COR-L47 (cell line): ENCODE measurements around the gene UBE2G2.

Experiments
- DNase-seq: peaks from one replicate; lab custom pipeline; 2025; lab: John Stamatoyannopoulos, UW

UBE2G2 gene

DNA sequence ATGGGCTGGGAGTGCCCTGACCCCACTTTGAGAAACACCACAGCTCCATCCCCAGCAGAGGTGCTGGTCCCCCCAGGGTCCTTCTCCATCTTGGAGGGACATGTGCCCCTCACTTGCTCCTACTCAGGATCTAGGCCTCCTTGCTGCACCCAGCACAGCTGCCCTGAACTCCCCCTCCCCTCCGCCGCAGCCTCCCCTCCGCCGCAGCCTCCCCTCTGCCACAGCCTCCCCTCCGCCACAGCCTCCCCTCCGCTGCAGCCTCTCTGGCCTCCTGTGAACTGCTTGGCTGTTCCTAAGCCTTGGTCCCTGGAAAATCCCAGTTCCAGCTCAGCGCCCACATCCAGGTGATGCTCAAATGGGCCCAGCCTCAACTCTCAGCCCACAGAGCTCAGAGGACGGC, 74.3 kb downstream of the UBE2G2 start:
- no peak for DNase-seq

DNA sequence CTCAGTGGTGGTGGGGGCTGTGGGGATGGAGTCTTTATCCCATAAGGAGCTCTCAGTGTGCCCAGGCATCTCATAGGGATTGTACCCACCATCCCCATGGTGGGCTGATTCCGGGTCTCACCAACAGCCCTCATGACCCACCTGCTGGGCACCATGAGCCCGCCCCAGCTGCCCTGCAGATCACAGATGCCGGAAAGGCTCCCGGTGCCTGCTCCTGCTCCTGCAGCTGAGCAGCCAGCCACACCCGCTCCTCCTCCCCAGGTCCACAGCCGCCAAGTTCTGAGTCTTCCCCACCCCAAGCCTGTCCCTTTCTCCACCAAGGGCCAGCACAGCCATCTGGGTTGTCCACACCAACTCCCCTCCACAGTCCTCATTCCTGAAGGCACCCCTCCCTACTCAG, 74.8 kb downstream of the UBE2G2 start:
- DNase-seq, result no peak

DNA sequence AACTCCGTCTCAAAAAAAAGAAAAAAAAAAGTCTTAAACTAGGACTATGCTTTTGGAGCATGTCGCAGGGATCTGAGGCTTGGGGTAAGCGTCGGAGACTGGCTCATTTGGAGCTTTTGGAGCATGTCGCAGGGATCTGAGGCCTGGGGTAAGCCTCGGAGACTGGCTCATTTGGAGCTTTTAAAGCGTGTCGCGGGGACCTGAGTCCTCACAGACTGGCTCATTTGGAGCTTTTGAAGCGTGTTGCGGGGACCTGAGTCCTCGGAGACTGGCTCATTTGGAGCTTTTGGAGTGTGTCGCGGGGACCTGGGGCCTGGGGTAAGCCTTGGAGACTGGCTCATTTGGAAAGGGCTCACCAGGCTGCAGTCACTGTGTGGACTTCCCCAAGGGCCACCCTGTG, 76.7 kb downstream of the UBE2G2 start:
- no peak for DNase-seq

DNA sequence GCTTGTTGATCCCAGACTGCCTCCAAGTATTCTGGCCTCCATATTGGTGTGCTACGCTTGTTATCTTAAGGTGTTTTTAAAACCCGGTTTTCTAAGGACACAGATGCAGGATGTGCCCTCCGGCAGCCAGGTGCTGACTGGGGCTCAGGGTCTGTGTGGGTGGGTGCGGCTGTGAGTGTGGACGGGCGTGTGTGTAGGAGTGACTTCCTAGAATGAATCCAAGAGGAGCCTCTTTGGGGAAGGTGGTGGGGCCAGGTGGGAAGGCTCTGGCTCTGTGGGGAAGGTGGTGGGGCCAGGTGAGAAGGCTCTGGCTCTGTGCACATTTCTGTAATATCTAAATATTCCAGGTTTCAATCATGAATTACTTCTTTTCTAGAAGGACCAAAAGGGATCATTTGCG, 77.4 kb downstream of the UBE2G2 start:
- no peak for DNase-seq

- DNase-seq, result no peak
These were observed 78.2 kb downstream of the UBE2G2 start for GRCh38 chr21:44723177-44724131.

GRCh38 chr21:44722731-44723130, 78.9 kb downstream of the UBE2G2 start:
- no peak for DNase-seq

GRCh38 chr21:44720170-44720569, 81.5 kb downstream of the UBE2G2 start:
- DNase-seq, result no peak
